ENCODE results near the gene ANKRD6.

The ANKRD6 gene

DNA sequence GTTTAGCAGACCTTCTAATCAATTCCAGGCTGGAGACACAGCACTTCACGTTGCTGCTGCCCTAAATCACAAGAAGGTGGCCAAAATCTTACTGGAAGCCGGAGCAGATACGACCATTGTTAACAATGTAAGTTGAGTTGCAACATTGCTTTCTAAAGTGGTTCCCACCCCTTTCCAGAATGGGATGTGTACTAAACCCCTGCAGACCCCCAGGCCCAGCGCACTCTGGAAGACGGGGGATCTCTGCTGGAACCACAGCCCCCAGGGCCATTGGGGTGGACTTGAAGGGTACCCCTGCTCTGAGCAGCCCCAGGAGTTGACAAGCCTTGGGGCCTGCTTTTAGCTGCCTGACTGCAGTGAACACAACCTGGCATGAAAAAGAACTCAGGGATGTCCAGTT is 183.6 kb downstream of the ANKRD6 start:
- Histone ChIP-seq H3K18ac (ENCODE audit: low read length) (no peak overlapping the region), H3K27me3 (ENCODE audit: control insufficient read depth in 3 of 3, insufficient read depth in 3 of 3, low read depth in 1 of 3, low read length in 3 of 3) (no peaks in the 10 kb centered on the region), H4K91ac (ENCODE audit: low read depth, low read length, poor library complexity) (no peak overlapping the region), H3K36me3 (replicated peaks in 1 of 2; ENCODE audit: control insufficient read depth in 2 of 2, insufficient read depth in 2 of 2, low read length in 2 of 2) (peaks cover 0 to 23% of the 10 kb centered on the region in 2 donors), H3K9ac (ENCODE audit: low read depth, low read length, poor library complexity) (no peak overlapping the region), H2BK15ac (ENCODE audit: low read length) (no peak overlapping the region), H2BK5ac (ENCODE audit: low read length) (no peak overlapping the region), H3K4me1 (ENCODE audit: control insufficient read depth in 2 of 2, insufficient read depth in 1 of 2, low read depth in 1 of 2, low read length in 2 of 2) (peaks cover 0 to 12% of the 10 kb centered on the region in 2 donors), H3K4me3 (ENCODE audit: low read length in 2 of 2) (no peak overlapping the region), H2AFZ (ENCODE audit: low read length) (no peak overlapping the region), H3K9me3 (replicated peaks in 1 of 2; ENCODE audit: control insufficient read depth in 2 of 2, insufficient read depth in 1 of 2, low read depth in 1 of 2, low read length in 2 of 2) (peaks cover 0 to 2% of the 10 kb centered on the region in 2 donors), H3K4ac (ENCODE audit: low read length) (no peak overlapping the region), H2BK120ac (ENCODE audit: low read depth, low read length) (no peak overlapping the region), H3K14ac (ENCODE audit: low read length) (no peak overlapping the region), H2AK5ac (ENCODE audit: low read depth, low read length) (no peak overlapping the region), H4K8ac (ENCODE audit: low read depth, low read length) (no peak overlapping the region), H3K4me2 (ENCODE audit: insufficient read depth, low read length, poor library complexity, severe bottlenecking) (no peak overlapping the region), H3K23ac (ENCODE audit: low read depth, low read length, poor library complexity) (no peak overlapping the region), H2BK12ac (ENCODE audit: low read length) (no peak overlapping the region), H3K27ac (replicated peaks; ENCODE audit: low read length) (no peak overlapping the region), H3K79me1 (ENCODE audit: low read depth, low read length) (no peaks in the 10 kb centered on the region)
- WGBS, 2 donors (ENCODE audit: extremely low coverage in 2 of 2, insufficient read length in 2 of 2, insufficient replicate concordance in 1 of 2) = no CpG with 5 or more reads among the region's 5 CpGs
- DNase-seq (ENCODE audit: low spot score) = no peak

DNA sequence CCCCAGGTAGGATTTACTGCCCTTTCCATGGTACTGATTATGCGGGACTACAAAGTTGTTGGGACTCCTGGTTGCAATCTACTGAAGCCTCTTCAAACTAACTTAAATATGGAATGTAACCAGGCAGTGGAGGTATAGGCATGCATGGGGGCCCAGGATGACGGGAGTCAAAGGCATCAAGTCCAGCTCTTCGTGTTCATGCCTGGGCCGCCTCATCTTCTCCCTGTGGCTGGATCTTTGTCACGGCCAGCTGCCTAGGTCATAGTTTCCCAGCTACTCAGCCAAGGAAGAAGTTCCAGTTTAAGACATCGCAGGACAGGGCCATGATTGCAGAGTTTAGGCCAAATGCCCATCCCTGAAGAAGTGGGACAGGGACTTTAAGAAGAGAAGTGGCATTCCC is 185.1 kb downstream of the ANKRD6 start:
- Histone ChIP-seq H2BK15ac (ENCODE audit: low read length) (no peak overlapping the region), H3K4ac (ENCODE audit: low read length) (no peak overlapping the region), H2AFZ (ENCODE audit: low read length) (no peak overlapping the region), H3K14ac (ENCODE audit: low read length) (no peak overlapping the region), H3K27me3 (ENCODE audit: control insufficient read depth in 3 of 3, insufficient read depth in 3 of 3, low read depth in 1 of 3, low read length in 3 of 3) (no peaks in the 10 kb centered on the region), H3K4me1 (ENCODE audit: control insufficient read depth in 2 of 2, insufficient read depth in 1 of 2, low read depth in 1 of 2, low read length in 2 of 2) (peaks cover 0 to 8% of the 10 kb centered on the region in 2 donors), H4K91ac (ENCODE audit: low read depth, low read length, poor library complexity) (no peak overlapping the region), H3K79me1 (ENCODE audit: low read depth, low read length) (no peaks in the 10 kb centered on the region), H4K8ac (ENCODE audit: low read depth, low read length) (no peak overlapping the region), H2BK120ac (ENCODE audit: low read depth, low read length) (no peak overlapping the region), H2AK5ac (ENCODE audit: low read depth, low read length) (no peak overlapping the region), H3K18ac (ENCODE audit: low read length) (no peak overlapping the region), H2BK5ac (ENCODE audit: low read length) (no peak overlapping the region), H3K23ac (ENCODE audit: low read depth, low read length, poor library complexity) (no peak overlapping the region), H3K9me3 (replicated peaks in 1 of 2; ENCODE audit: control insufficient read depth in 2 of 2, insufficient read depth in 1 of 2, low read depth in 1 of 2, low read length in 2 of 2) (peaks cover 0 to 2% of the 10 kb centered on the region in 2 donors), H3K27ac (replicated peaks; ENCODE audit: low read length) (no peak overlapping the region), H3K36me3 (replicated peaks in 1 of 2; ENCODE audit: control insufficient read depth in 2 of 2, insufficient read depth in 2 of 2, low read length in 2 of 2) (peaks cover 0 to 23% of the 10 kb centered on the region in 2 donors), H3K4me2 (ENCODE audit: insufficient read depth, low read length, poor library complexity, severe bottlenecking) (no peak overlapping the region), H3K9ac (ENCODE audit: low read depth, low read length, poor library complexity) (no peak overlapping the region), H3K4me3 (ENCODE audit: low read length in 2 of 2) (no peak overlapping the region), H2BK12ac (ENCODE audit: low read length) (no peak overlapping the region)
- DNase-seq (ENCODE audit: low spot score) = no peak
- no CpG with 5 or more reads among the region's 6 CpGs for WGBS, 2 donors (ENCODE audit: extremely low coverage in 2 of 2, insufficient read length in 2 of 2, insufficient replicate concordance in 1 of 2)

DNA sequence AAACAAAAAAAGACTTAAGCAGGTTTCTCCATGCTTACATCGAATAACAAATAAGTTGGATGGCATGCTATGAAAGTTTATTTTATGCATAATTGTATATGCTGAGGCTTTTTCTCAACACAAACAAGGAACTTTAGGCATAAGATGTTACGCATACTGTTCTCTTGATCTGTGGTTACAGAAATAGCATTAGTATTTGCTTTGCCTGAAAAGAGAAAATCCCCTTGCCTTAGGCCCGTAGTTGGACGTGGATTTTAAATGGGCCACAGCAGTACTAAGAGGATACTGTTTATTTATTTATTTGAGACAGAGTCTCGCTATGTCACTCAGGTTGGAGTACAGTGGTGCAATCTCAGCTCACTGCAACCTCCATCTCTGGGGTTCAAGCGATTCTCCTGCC is 186.6 kb downstream of the ANKRD6 start:
- no peak overlapping the region for H2BK5ac ChIP-seq (ENCODE audit: low read length)
- H3K4ac ChIP-seq (ENCODE audit: low read length) = no peak overlapping the region
- H3K4me2 ChIP-seq (ENCODE audit: insufficient read depth, low read length, poor library complexity, severe bottlenecking) = no peak overlapping the region
- H3K23ac ChIP-seq (ENCODE audit: low read depth, low read length, poor library complexity) = no peak overlapping the region
- no peak for DNase-seq (ENCODE audit: low spot score)
- no peak overlapping the region for H2BK15ac ChIP-seq (ENCODE audit: low read length)
- no peak overlapping the region for H2AFZ ChIP-seq (ENCODE audit: low read length)
- no peak overlapping the region for H4K8ac ChIP-seq (ENCODE audit: low read depth, low read length)
- no peak overlapping the region for H3K4me3 ChIP-seq (ENCODE audit: low read length in 2 of 2)
- WGBS, 2 donors (ENCODE audit: extremely low coverage in 2 of 2, insufficient read length in 2 of 2, insufficient replicate concordance in 1 of 2) = no CpG with 5 or more reads among the region's 6 CpGs
- H3K9me3 ChIP-seq (replicated peaks in 1 of 2; ENCODE audit: control insufficient read depth in 2 of 2, insufficient read depth in 1 of 2, low read depth in 1 of 2, low read length in 2 of 2) = no peaks in the 10 kb centered on the region
- H4K91ac ChIP-seq (ENCODE audit: low read depth, low read length, poor library complexity) = no peak overlapping the region
- no peak overlapping the region for H3K9ac ChIP-seq (ENCODE audit: low read depth, low read length, poor library complexity)
- H3K14ac ChIP-seq (ENCODE audit: low read length) = no peak overlapping the region
- no peaks in the 10 kb centered on the region for H3K27me3 ChIP-seq (ENCODE audit: control insufficient read depth in 3 of 3, insufficient read depth in 3 of 3, low read depth in 1 of 3, low read length in 3 of 3)
- peaks cover 0 to 2% of the 10 kb centered on the region in 2 donors for H3K4me1 ChIP-seq (ENCODE audit: control insufficient read depth in 2 of 2, insufficient read depth in 1 of 2, low read depth in 1 of 2, low read length in 2 of 2)
- H3K79me1 ChIP-seq (ENCODE audit: low read depth, low read length) = no peaks in the 10 kb centered on the region
- peaks cover 1 to 27% of the 10 kb centered on the region in 2 donors for H3K36me3 ChIP-seq (replicated peaks in 1 of 2; ENCODE audit: control insufficient read depth in 2 of 2, insufficient read depth in 2 of 2, low read length in 2 of 2)
- no peak overlapping the region for H3K27ac ChIP-seq (replicated peaks; ENCODE audit: low read length)
- no peak overlapping the region for H2BK12ac ChIP-seq (ENCODE audit: low read length)
- H2AK5ac ChIP-seq (ENCODE audit: low read depth, low read length) = no peak overlapping the region
- no peak overlapping the region for H3K18ac ChIP-seq (ENCODE audit: low read length)
- no peak overlapping the region for H2BK120ac ChIP-seq (ENCODE audit: low read depth, low read length)

DNA sequence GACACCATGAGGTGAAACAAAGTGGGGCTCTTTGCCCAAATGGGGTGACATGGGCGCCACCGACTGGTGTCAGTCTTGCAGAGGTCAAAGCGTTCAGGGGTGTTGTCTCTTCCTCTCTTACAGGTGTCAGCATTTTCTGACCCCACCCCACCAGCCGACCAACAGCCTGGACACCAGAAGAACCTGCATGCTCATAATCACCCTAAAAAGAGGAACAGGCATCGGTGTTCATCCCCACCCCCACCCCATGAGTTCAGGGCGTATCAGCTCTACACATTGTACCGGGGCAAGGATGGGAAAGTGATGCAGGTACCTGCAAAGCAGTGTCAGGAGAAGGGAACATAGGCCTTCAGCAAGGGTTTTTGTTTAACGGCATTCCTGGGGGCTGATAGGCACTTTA is 190.8 kb downstream of the ANKRD6 start:
- Histone ChIP-seq H2BK5ac (ENCODE audit: low read length) (no peak overlapping the region), H3K4me2 (ENCODE audit: insufficient read depth, low read length, poor library complexity, severe bottlenecking) (no peak overlapping the region), H3K14ac (ENCODE audit: low read length) (no peak overlapping the region), H4K91ac (ENCODE audit: low read depth, low read length, poor library complexity) (no peak overlapping the region), H3K18ac (ENCODE audit: low read length) (no peak overlapping the region), H3K79me1 (ENCODE audit: low read depth, low read length) (no peaks in the 10 kb centered on the region), H3K9me3 (replicated peaks in 1 of 2; ENCODE audit: control insufficient read depth in 2 of 2, insufficient read depth in 1 of 2, low read depth in 1 of 2, low read length in 2 of 2) (no peaks in the 10 kb centered on the region), H3K4ac (ENCODE audit: low read length) (no peak overlapping the region), H3K4me1 (ENCODE audit: control insufficient read depth in 2 of 2, insufficient read depth in 1 of 2, low read depth in 1 of 2, low read length in 2 of 2) (no peaks in the 10 kb centered on the region), H3K23ac (ENCODE audit: low read depth, low read length, poor library complexity) (no peak overlapping the region), H2BK15ac (ENCODE audit: low read length) (no peak overlapping the region), H2BK12ac (ENCODE audit: low read length) (no peak overlapping the region), H2BK120ac (ENCODE audit: low read depth, low read length) (no peak overlapping the region), H3K9ac (ENCODE audit: low read depth, low read length, poor library complexity) (no peak overlapping the region), H4K8ac (ENCODE audit: low read depth, low read length) (no peak overlapping the region), H2AK5ac (ENCODE audit: low read depth, low read length) (no peak overlapping the region), H3K36me3 (replicated peaks in 1 of 2; ENCODE audit: control insufficient read depth in 2 of 2, insufficient read depth in 2 of 2, low read length in 2 of 2) (peaks cover 1 to 53% of the 10 kb centered on the region in 2 donors), H2AFZ (ENCODE audit: low read length) (no peak overlapping the region), H3K4me3 (ENCODE audit: low read length in 2 of 2) (no peak overlapping the region), H3K27ac (replicated peaks; ENCODE audit: low read length) (no peak overlapping the region), H3K27me3 (ENCODE audit: control insufficient read depth in 3 of 3, insufficient read depth in 3 of 3, low read depth in 1 of 3, low read length in 3 of 3) (no peaks in the 10 kb centered on the region)
- no peak for DNase-seq (ENCODE audit: low spot score)
- no CpG with 5 or more reads among the region's 8 CpGs for WGBS, 2 donors (ENCODE audit: extremely low coverage in 2 of 2, insufficient read length in 2 of 2, insufficient replicate concordance in 1 of 2)
